Measurements from ENCODE around the gene PIGP. TPM values are rescaled to one million over a fixed set of nuclear protein-coding genes. Genes with fewer than 3 reads are reported as not detected.
A peak's percentile ranks its signal among the peaks of the same experiment; 100 is the strongest.

Gene PIGP
- total and polyA plus RNA-seq, 9 of the 15 experiments (the other 6 are each of a cell fraction or from before 2014, with no cell fraction given), result 18.3 to 122 (median 35.6) TPM

DNA sequence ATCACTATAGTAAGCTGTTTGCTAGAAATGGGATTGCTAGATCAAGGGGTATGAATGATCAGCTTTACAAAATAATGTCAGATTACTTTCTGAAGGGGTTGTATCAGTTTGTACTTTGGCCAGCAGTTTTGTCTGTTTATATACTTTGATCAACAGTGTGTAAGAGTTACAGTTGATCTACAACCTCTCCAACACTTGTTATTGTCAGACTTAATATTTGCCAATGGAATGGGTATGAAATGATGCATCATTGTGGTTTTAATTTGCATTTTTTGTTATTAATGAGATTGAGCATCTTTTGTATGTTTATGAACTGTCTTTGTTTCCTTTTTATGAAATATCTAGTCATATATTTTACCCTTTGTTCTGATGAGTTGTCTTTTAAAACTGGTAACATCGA, 4.5 kb upstream of the PIGP start:
- H3K27ac ChIP-seq (ENCODE audit: extremely low read depth, low read depth, low read length), result no peak overlapping the region
- DNase-seq (ENCODE audit: extremely low read depth in 1 of 4, low spot score in 3 of 4) (no peak), FAIRE-seq (no peak), ATAC-seq (no peak)
- no peaks in the 10 kb centered on the region for H3K9me3 ChIP-seq (replicated peaks; ENCODE audit: control insufficient read depth, insufficient read depth, low read depth, low read length)
- no peaks in the 10 kb centered on the region for H3K36me3 ChIP-seq (ENCODE audit: control insufficient read depth, insufficient read depth, low read length)
- CTCF ChIA-PET (ENCODE audit: low intra/inter-chr PET ratio), result no interaction called here
- no peak overlapping the region for H2AFZ ChIP-seq (ENCODE audit: low read depth, low read length)
- peaks cover 7 to 18% of the 10 kb centered on the region in 2 experiments; a peak in 3 of 5 replicates for H3K4me1 ChIP-seq (replicated peaks in 1 of 2; ENCODE audit: control insufficient read depth in 2 of 2, insufficient read depth in 2 of 2, low read length in 2 of 2)
- H3K27me3 ChIP-seq (ENCODE audit: control insufficient read depth in 2 of 2, insufficient read depth in 2 of 2, low read length in 2 of 2), result no peaks in the 10 kb centered on the region
- peaks cover 10% of the 10 kb centered on the region; the same call in 1 of the 2 replicates for H4K20me1 ChIP-seq (replicated peaks; ENCODE audit: control insufficient read depth, insufficient read depth, low read length)
- POLR2A ChIA-PET, result no interaction called here
- intact Hi-C loops (cut with micrococcal nuclease), result loop anchor here (5.0 kb wide), 1 partner anchor 60 kb away; no protein-coding TSS in a partner anchor
- H3K79me2 ChIP-seq (ENCODE audit: control insufficient read depth, insufficient read depth, low read length), result peaks cover 91% of the 10 kb centered on the region
- in situ Hi-C loops (cut with MboI), result no loop called here
- no TSS peak for BruUV-seq (replicated peaks)
- H3K4me3 ChIP-seq, result no peak overlapping the region
- TF ChIP-seq ZFP36 (IDR thresholded peaks at IDR 0.05; ENCODE audit: low read depth, low read length, partially characterized antibody), result peak; percentile 54
- peak; percentile 49 for TF ChIP-seq RBM25 (IDR thresholded peaks at IDR 0.05; ENCODE audit: low read depth, low read length, severe bottlenecking)
- 0 out of 2 replicates have a peak, but pooled peaks have one; percentile 16 for TF ChIP-seq FOXJ2 (tag; IDR thresholded peaks at IDR 0.05)
- no peak for TF ChIP-seq ZBTB1 (CRISPR knock-in tag; IDR thresholded peaks at IDR 0.05; ENCODE audit: borderline replicate concordance, low read depth)
- 0 out of 2 replicates have a peak, but pooled peaks have one; percentile 35 for TF ChIP-seq ZNF407 (IDR thresholded peaks at IDR 0.05; ENCODE audit: low read depth)
- WGBS (ENCODE audit: insufficient coverage, low coverage, missing lambda C conversion rate), result 71% methylated on average over 1 of the region's 1 CpG
- no peak overlapping the region for H3K9ac ChIP-seq (ENCODE audit: insufficient read depth in 1 of 2, low read depth in 2 of 2, low read length in 2 of 2)
- H3K9me1 ChIP-seq (ENCODE audit: control insufficient read depth, insufficient read depth, low read length), result no peaks in the 10 kb centered on the region
- no peak overlapping the region for H3K4me2 ChIP-seq (ENCODE audit: insufficient read depth, low read length)

All from K562 (cell line).